PC-3 (cell line): ENCODE measurements around the gene MCFD2. TPM values are rescaled to one million over a fixed set of nuclear protein-coding genes. Genes with fewer than 3 reads are reported as not detected.
A peak's percentile ranks its signal among the peaks of the same experiment; 100 is the strongest.
"Not testable (repeated sequence)": the region's sequence is repeated elsewhere in the genome, so short reads cannot be mapped to it uniquely, and the experiment has no call there.

Experiments
- ATAC-seq: fragments of 200-7000 bp; cut with Tn5 transposase; 2 replicates; pipeline ENCODE4 v1.9.1; 2020; ENCODE audit warnings: mild to moderate bottlenecking, moderate library complexity
- BruUV-seq: library from RNA; stranded (reverse); fragments of 400-500 nt; replicated peaks from 2 replicates; lab custom pipeline; 2021; lab: Mats Ljungman, UMichigan
- CTCF ChIA-PET: fragments of 300-600 bp; sonication (Branson Sonifier 250); formaldehyde crosslinking; loops from one replicate; lab custom pipeline; 2022; ENCODE audit warnings: antibody characterized with exemption; lab: Charles Lee
- POLR2A ChIA-PET: fragments of 300-600 bp; sonication (Branson Sonifier 250); formaldehyde crosslinking; loops from one replicate; lab custom pipeline; 2022; ENCODE audit warnings: antibody characterized with exemption; ENCODE audit not compliant: unreplicated experiment; lab: Charles Lee
- DNase-seq: peaks from one replicate; pipeline ENCODE4 v3.0.0-alpha.2; 2015
- H2AFZ ChIP-seq: fragments of 300-600 bp; sonication (generic); 2 replicates; pipeline ENCODE4 v1.6.0; 2016; ENCODE audit warnings: antibody characterized with exemption, low read length
- H3F3A ChIP-seq: fragments of 300-600 bp; sonication (generic); one replicate; pipeline ENCODE4 v1.6.0; 2017; ENCODE audit warnings: antibody characterized with exemption, low read length, control low read depth, mild to moderate bottlenecking; ENCODE audit not compliant: unreplicated experiment
- H3K27ac ChIP-seq: fragments of 300-600 bp; sonication (generic); 2 replicates; pipeline ENCODE4 v1.5.1; 2016; ENCODE audit warnings: mild to moderate bottlenecking, low read length
- H3K27me3 ChIP-seq: fragments of 300-600 bp; sonication (generic); 2 replicates; pipeline ENCODE4 v1.6.1; 2016; ENCODE audit warnings: low read length, mixed read lengths
- H3K36me3 ChIP-seq: fragments of 300-600 bp; sonication (generic); 2 replicates; pipeline ENCODE4 v1.6.1; 2016; ENCODE audit warnings: low read depth, mixed run types, low read length, mixed read lengths
- H3K4me1 ChIP-seq: fragments of 300-600 bp; sonication (generic); 2 replicates; pipeline ENCODE4 v1.5.1; 2016; ENCODE audit warnings: low read length; ENCODE audit not compliant: insufficient read depth
- H3K4me2 ChIP-seq: fragments of 300-600 bp; sonication (generic); 2 replicates; pipeline ENCODE4 v1.6.0; 2016; ENCODE audit warnings: low read length
- H3K4me3 ChIP-seq: fragments of 300-600 bp; sonication (generic); 2 replicates; pipeline ENCODE4 v1.5.1; 2016; ENCODE audit warnings: mild to moderate bottlenecking, low read length, mixed read lengths
- H3K79me2 ChIP-seq: fragments of 300-600 bp; sonication (generic); 2 replicates; pipeline ENCODE4 v1.6.1; 2017; ENCODE audit warnings: low read length, mixed read lengths
- H3K9ac ChIP-seq: fragments of 300-600 bp; sonication (generic); 2 replicates; pipeline ENCODE4 v1.6.0; 2016; ENCODE audit warnings: mild to moderate bottlenecking, low read length
- H3K9me2 ChIP-seq: fragments of 300-600 bp; sonication (generic); replicated peaks from 2 replicates; pipeline ENCODE4 v1.6.1; 2016; ENCODE audit warnings: mixed run types, low read length, mixed read lengths
- H3K9me3 ChIP-seq: fragments of 300-600 bp; sonication (generic); 2 replicates; pipeline ENCODE4 v1.6.1; 2016; ENCODE audit warnings: low read length, mixed read lengths
- H4K20me1 ChIP-seq: fragments of 300-600 bp; sonication (generic); 2 replicates; pipeline ENCODE4 v1.6.1; 2016; ENCODE audit warnings: low read length, mixed read lengths
- EZH2 ChIP-seq: fragments of 300-600 bp; sonication (generic); IDR thresholded peaks from one replicate; pipeline ENCODE4 v1.6.1; 2017; ENCODE audit warnings: antibody characterized with exemption, mild to moderate bottlenecking, low read length; ENCODE audit not compliant: unreplicated experiment
- EZH2phosphoT487 ChIP-seq: fragments of 300-600 bp; sonication (generic); IDR thresholded peaks from 2 replicates; pipeline ENCODE4 v1.6.1; 2018; ENCODE audit warnings: mild to moderate bottlenecking, antibody characterized with exemption, low read length, borderline replicate concordance
- intact Hi-C: fragments of 100-400 bp; cut with micrococcal nuclease; formaldehyde crosslinking; loops from 2 replicates; pipeline ENCODE4 v1.9.0; 2023
- total RNA-seq: library from RNA; depleted of rRNA; stranded (reverse); fragments of >200 nt; gene quantifications from 2 replicates; pipeline ENCODE4 v1.2.3, GENCODE V29; 2014
- TF ChIP-seq, protein P1 (sequence below): fragments of 300-600 bp; sonication (generic); conservative IDR thresholded peaks from 2 replicates; pipeline ENCODE4 v1.5.1; 2017; ENCODE audit warnings: antibody characterized with exemption, low read depth, mild to moderate bottlenecking, low read length

Gene MCFD2
- total RNA-seq, 1 experiment from 2014 or later = 112 TPM

- TF ChIP-seq, protein P1, sequence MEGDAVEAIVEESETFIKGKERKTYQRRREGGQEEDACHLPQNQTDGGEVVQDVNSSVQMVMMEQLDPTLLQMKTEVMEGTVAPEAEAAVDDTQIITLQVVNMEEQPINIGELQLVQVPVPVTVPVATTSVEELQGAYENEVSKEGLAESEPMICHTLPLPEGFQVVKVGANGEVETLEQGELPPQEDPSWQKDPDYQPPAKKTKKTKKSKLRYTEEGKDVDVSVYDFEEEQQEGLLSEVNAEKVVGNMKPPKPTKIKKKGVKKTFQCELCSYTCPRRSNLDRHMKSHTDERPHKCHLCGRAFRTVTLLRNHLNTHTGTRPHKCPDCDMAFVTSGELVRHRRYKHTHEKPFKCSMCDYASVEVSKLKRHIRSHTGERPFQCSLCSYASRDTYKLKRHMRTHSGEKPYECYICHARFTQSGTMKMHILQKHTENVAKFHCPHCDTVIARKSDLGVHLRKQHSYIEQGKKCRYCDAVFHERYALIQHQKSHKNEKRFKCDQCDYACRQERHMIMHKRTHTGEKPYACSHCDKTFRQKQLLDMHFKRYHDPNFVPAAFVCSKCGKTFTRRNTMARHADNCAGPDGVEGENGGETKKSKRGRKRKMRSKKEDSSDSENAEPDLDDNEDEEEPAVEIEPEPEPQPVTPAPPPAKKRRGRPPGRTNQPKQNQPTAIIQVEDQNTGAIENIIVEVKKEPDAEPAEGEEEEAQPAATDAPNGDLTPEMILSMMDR = no peak
- TF ChIP-seq EZH2 = no peak
- TF ChIP-seq EZH2phosphoT487 = no peak
- Histone ChIP-seq H3K36me3 (peaks cover 43% of the 10 kb centered on the region), H3K4me1 (peaks cover 38% of the 10 kb centered on the region), H3K79me2 (peaks cover 52% of the 10 kb centered on the region), H4K20me1 (peaks cover 13% of the 10 kb centered on the region; the same call in 1 of the 2 replicates), H3K9me3 (no peaks in the 10 kb centered on the region), H3K9me2 (no peaks in the 10 kb centered on the region), H3K4me2 (peak overlapping the region; percentile 37), H2AFZ (no peak overlapping the region), H3K27ac (peak overlapping the region; percentile 78), H3K27me3 (no peaks in the 10 kb centered on the region), H3K9ac (peak overlapping the region; percentile 32; the same call in 1 of the 2 replicates), H3K4me3 (no peak overlapping the region), H3F3A (no peaks in the 10 kb centered on the region)
- no TSS peak for BruUV-seq
- ATAC-seq (no peak), DNase-seq (no peak)
- CTCF ChIA-PET = interaction anchor here (1.0 kb wide), 1 partner anchor 414 kb away, joined by 3 read pairs; no protein-coding TSS in a partner anchor
- intact Hi-C loops = no loop called here
- POLR2A ChIA-PET = interaction anchor here (0.6 to 0.7 kb wide), 2 partner anchors 118 to 291 kb away, joined by 3 read pairs; no protein-coding TSS in a partner anchor
Measured at GRCh38 chr2:46909150-46909549, 6.5 kb downstream of the MCFD2 start.

- POLR2A ChIA-PET, H3K9ac ChIP-seq, H3K4me3 ChIP-seq, H4K20me1 ChIP-seq, H3K27ac ChIP-seq, DNase-seq, H3K9me3 ChIP-seq, H3K9me2 ChIP-seq, H3F3A ChIP-seq, intact Hi-C loops, H3K27me3 ChIP-seq, CTCF ChIA-PET, H3K4me2 ChIP-seq, BruUV-seq, H2AFZ ChIP-seq, ATAC-seq: not testable (repeated sequence)
- H3K4me1 ChIP-seq = peaks cover 15% of the 10 kb centered on the region
- peaks cover 40% of the 10 kb centered on the region for H3K36me3 ChIP-seq
- H3K79me2 ChIP-seq = peaks cover 15% of the 10 kb centered on the region
Measured at GRCh38 chr2:46904908-46905678, 10.5 kb downstream of the MCFD2 start.

DNA sequence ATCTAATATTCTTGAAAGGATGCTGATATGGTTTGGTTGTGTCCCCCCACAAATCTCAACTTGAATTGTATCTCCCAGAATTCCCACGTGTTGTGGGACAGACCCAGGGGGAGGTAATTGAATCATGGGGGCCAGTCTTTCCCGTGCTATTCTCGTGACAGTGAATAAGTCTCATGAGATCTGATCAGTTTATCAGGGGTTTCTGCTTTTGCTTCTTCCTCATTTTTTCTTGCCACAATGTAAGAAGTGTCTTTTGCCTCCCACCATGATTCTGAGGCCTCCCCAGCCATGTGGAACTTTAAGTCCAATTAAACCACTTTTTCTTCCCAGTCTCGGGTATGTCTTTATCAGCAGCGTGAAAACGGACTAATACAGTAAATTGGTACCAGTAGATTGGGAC is 12.6 kb downstream of the MCFD2 start:
- POLR2A ChIA-PET = not testable (repeated sequence)

More for the DNA sequence above, 12.6 kb downstream of the MCFD2 start:
- H3K9ac ChIP-seq, H2AFZ ChIP-seq, H3K27me3 ChIP-seq, H3K79me2 ChIP-seq, H3K27ac ChIP-seq, DNase-seq, H3K4me1 ChIP-seq, H3K9me2 ChIP-seq, intact Hi-C loops, ATAC-seq, H4K20me1 ChIP-seq, H3K4me3 ChIP-seq, H3K9me3 ChIP-seq, H3K4me2 ChIP-seq, CTCF ChIA-PET, H3F3A ChIP-seq: not testable (repeated sequence)
- BruUV-seq = TSS peak; percentile 4
- H3K36me3 ChIP-seq = peaks cover 27% of the 10 kb centered on the region
